Inferior parietal cortex (tissue), 1 donor: Measurements from ENCODE around the gene THSD1.
"Not testable (repeated sequence)": the region's sequence is repeated elsewhere in the genome, so short reads cannot be mapped to it uniquely, and the experiment has no call there.

Experiments
- DNase-seq: peaks from one replicate; pipeline ENCODE4 v3.0.0-alpha.2; 2016; ENCODE audit errors: extremely low spot score

The THSD1 gene

GRCh38 chr13:52411629-52412028, 5.7 kb upstream of the THSD1 start:
- no peak for DNase-seq

DNA sequence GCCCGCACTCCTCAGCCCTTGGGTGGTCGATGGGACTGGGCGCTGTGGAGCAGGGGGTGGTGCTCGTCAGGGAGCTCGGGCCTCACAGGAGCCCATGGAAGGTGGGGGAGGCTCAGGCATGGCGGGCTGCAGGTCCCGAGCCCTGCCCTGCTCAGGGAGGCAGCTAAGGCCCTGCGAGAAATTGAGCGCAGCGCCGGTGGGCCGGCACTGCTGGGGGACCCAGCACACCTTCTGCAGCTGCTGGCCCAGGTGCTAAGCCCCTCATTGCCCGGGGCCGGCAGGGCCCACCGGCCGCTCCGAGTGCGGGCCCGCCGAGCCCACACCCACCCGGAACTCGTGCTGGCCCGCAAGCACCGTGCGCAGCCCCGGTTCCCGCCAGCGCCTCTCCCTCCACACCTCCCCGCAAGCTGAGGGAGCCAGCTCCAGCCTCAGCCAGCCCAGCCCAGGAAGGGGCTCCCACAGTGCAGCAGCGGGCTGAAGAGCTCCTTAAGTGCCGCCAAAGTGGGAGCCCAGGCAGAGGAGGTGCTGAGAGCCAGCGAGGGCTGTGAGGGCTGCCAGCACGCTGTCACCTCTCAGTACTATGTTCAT, 2.2 kb upstream of the THSD1 start:
- DNase-seq: not testable (repeated sequence)

DNA sequence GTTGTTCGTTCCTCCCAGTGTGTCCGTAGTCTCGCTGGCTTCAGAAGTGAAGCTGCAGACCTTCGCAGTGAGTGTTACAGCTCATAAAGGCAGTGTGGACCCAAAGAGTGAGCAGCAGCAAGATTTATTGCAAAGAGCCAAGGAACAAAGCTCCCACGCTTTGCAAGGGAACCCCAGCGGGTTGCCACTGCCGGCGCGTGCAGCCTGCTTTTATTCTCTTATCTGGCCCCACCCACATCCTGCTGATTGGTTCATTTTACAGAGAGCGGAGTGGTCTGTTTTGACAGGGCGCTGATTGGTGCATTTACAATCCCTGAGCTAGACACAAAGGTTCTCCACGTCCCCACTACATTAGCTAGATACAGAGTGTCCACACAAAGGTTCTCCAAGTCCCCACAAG, 1.5 kb upstream of the THSD1 start:
- DNase-seq: not testable (repeated sequence)

GRCh38 chr13:52406629-52407028, 657 bp upstream of the THSD1 start:
- no peak for DNase-seq

DNA sequence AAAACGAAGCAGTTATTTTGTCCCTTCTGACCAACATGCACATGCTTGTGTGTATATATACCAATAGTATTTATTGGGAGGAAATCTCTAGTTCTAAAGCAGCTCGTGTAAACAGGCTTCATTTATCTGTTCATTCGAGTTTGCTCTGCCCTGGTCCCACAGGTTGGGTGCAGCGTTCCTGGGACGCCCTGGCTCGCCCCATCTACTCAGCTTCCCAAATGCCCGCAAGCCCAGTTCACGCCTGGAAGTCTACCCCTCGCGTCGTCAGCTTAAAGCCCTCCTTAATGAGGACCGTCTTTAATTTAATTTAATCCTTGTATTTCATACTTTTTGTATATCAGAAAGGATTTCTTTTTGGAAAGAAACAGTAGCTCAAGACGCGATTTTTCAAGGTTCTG, 604 bp downstream of the THSD1 start:
- DNase-seq: no peak

- DNase-seq: no peak
Measured at GRCh38 chr13:52399708-52400107, 6.3 kb downstream of the THSD1 start.

DNA sequence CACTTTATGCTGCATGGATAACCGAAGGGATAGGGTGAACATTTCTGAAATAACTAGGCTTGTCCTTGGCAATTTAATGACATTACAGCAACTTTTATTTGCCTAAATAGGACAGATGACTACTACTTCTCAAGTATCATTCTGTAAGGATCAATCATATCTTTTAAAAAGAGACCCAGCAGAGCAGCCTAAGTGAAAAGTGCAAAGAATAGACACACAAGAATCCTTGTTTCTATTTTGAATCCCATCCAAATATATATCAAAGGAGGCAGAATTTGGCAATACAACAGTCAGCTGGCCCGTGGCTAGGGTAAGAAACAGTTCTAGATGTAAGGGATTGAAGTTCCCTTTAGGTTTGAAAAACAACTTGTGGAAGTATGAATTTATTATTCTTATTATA, 6.9 kb downstream of the THSD1 start:
- no peak for DNase-seq

GRCh38 chr13:52395704-52396103, 10.3 kb downstream of the THSD1 start:
- no peak for DNase-seq

DNA sequence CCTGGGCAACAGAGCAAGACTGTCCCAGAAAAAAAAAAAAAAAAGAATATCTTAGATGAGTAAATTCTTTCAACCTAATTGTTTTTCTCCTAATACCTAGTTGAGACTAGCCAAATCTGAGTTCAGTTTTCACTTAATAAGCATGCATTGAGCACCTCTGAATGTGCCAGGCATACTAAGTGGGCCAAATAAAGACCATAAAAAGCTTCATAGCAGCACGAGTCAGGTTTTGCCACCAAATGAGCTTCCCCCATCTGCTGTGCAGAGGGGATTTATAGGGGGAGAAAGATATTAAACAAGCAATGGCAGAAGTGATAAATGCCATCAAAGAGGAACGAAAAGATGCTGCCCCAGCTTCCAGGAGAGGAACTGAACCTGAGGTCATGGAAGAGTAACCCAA, 11.4 kb downstream of the THSD1 start:
- DNase-seq: no peak

DNA sequence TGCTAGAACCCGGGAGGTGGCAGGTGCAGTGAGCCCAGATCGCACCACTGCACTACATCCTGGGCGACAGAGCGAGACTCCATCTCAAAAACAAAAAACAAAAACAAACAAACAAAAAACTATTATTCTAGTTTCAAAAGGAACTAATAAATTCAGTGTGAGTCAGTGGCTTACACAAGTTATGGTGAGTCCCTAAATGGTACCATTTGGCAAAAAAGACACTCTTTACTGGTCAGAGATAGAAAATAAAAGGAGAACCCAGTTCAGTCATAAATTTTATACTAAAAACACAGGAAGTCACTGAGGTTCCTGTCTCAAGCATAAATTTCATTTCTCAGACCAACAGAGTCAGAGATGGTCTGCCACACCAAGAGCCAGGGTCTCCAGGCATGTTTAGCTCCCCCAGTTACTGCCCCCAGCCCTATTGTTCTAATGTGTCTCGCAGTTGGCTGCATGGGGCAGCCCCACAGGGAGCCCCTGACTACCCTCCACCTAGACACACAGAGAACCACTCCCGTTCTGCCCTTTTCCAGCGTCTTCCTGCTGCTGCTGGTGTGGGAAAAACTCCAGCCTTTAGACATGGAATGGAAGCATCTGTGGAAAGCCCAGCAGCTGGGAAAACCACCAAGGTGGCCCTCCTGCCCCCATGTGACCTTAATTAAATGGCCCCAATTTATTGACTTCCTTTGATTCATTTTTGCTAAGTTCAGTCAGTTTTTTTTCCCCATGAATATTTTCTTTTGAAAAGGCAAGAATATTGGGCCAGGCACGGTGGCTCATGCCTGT, 12.2 kb downstream of the THSD1 start:
- no peak for DNase-seq

GRCh38 chr13:52387721-52388120, 18.3 kb downstream of the THSD1 start:
- no peak for DNase-seq

GRCh38 chr13:52385870-52386269, 20.1 kb downstream of the THSD1 start:
- no peak for DNase-seq

DNA sequence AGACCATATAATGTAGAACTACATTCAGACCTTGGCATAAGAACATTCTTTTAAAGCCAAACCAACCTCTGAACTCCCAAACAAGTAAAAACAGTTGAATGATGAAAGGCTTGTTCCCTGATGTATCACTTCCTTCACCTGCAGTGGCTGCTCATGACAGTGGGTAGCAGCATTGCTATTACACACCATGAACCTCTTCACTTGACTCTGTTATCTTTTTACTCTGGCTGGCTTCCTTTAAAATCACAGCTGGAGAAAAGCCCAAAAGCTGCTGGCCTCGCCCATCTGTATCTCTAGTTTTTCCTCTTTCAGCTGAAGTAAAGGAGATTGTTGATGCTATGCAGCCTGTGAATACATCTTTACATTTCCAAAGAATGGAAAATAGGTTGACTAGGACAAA, 22.6 kb downstream of the THSD1 start:
- DNase-seq: no peak

DNA sequence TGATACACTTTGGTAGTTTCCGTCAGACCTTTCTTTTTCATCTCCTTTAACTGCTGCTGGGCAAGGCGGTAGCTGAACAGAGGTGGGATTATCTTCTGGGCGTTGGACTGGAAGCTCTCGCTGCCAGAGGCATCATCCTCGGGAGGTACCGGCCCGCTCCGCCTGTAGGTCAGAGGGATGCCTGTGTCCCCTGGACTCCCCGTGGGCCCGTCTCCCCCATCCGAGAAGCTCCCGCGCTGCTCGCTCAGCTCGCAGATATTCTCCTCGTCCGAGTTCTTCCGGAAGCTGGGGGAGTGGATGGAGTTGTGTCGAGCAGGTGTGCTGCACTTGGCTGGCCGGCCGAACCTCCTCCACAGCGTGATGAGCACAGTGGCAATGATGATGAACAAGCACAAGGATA, 27.7 kb downstream of the THSD1 start:
- DNase-seq: no peak

DNA sequence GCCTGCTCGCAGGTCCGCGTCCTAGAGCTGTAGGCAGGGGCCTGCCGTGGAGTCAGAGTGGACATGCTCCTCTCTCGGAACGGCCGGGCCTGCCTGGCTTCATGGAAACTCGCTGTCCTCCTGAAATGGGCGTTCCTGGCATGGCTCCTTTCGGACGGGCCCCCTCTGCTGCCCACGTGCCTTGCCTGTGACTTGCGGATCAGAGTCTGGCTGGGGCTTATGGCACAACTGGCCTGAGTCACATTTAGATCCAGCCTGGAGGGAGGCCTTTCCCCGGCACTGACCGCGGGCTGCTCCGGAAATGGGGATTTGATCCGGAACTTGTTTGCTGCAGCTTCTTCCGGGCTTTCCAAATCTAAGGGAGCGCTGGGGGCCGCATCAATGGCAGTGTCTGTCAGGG, 28.1 kb downstream of the THSD1 start:
- DNase-seq: no peak

DNA sequence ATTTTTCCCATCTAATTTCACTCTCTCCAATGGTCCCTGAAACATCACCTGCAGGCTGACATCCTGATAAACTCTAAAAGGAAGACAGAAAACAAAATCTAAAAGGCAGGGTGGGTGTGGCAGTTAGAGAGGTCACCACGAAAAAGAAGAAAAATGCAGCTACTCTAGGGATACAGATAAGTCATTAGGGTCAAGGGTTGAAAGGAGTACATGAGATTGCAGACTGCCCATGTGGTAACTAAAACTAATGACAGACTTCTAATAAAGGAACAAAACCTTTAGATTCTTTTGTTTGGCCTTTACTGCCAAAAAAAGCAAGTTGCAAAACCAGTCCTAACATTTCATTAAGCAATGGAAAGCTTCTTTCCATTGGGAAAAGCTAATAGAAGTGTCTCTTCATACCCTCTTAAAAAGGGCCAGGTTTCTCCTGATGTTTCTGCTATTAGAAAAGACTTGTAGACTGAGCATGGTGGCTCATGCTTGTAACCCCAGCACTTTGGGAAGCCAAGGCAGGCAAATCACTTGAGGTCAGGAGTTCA, 31.0 kb downstream of the THSD1 start:
- no peak for DNase-seq

GRCh38 chr13:52374389-52374788, 31.6 kb downstream of the THSD1 start:
- DNase-seq: no peak

DNA sequence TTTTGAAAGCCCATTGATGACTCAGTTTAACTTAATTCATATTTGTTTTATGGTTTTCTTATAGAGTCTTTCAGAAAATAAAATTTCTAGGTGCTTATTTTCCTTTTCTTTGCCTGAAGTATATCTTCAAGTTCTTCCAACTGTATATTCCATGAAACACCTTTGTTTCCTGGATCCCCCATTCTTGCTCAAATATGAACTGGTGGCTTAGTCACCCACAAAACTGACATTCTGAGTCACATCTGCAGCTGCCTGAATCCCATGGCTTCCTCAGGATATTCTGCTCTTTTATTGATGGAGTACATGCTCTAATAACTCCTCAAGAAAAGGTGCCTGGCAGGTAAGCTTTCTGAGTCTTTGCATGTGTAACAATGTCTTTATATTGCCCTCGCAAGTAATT, 32.7 kb downstream of the THSD1 start:
- not testable (repeated sequence) for DNase-seq

DNA sequence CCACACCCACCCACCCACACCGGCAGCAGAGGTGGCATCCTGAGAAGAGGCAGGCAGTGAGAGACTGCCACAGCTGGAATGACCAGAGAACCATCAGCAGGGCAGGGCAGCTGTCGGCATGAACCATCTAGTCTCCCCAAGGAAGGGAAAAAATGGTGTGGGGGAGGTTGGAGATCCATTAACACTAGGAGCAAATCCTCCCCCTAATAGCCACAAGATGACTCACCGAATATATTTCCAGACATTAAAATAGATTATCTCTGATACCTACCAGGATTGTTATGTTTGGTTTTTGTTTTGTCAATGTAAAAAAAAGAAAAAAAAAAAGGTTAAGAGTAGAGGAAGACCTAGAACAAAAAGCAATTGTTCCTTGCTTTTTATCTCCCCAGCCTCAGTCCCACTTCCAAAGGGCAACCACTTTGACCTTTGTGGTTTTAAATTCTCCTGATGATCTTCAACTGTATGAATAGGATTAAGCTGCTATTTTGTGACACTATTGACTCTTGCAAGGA, 34.2 kb downstream of the THSD1 start:
- no peak for DNase-seq

- no peak for DNase-seq
Measured at GRCh38 chr13:52366291-52366690, 39.7 kb downstream of the THSD1 start.

GRCh38 chr13:52362169-52362887, 43.6 kb downstream of the THSD1 start:
- DNase-seq: not testable (repeated sequence)

- no peak for DNase-seq
Measured at GRCh38 chr13:52361225-52361624, 44.7 kb downstream of the THSD1 start.

DNA sequence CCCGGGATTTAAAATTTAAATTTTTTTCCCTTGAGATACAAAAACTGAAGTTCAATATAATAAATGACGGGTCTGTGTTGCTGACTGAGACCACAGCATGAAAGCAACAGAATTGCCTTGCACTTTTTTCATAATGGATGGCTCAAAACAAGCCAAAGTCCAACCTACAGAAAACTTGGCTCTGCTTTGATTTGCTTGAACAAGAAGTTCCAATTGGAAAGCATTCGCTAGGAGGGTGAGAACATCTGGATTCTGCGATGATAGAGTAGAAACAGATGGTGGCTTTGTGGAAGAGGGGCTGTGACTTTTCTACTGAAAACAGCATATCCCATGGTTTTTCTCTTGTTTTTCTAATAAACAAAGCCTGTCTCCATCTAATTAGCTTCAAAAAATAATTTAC, 46.4 kb downstream of the THSD1 start:
- DNase-seq: no peak
